HG03108 (cell line): ENCODE data around the gene OR5H2.
A peak's percentile ranks its signal among the peaks of the same experiment; 100 is the strongest.

ENCODE experiments used
- ATAC-seq: cut with Tn5 transposase; IDR thresholded peaks from one replicate; pipeline ENCODE4 v1.9.1; 2021; ENCODE audit warnings: moderate library complexity; ENCODE audit not compliant: unreplicated experiment

The OR5H2 gene

GRCh38 chr3:98329392-98330124 lies 47.3 kb downstream of the OR5H2 start:
- peak; percentile 43 for ATAC-seq

DNA sequence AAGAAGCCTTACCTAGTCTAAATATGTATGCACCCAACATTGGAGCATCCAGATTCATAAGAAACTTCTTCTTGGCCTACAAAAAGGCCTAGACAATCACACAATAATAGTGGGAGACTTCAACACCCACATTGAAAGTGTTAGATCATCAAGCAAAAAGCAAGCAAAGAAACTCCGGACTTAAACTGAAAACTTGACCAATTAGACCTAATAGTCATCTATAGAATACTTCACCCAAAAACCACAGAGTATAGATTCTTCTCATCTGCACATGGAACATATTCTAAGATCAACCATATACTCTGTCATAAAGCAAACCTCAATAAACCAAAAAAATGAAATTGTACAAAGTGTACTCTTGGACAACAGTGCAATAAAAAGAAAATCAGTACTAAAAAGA lies 49.0 kb downstream of the OR5H2 start:
- no peak for ATAC-seq
